SK-N-SH (cell line): ENCODE data around the gene FRRS1L. TPM values are rescaled to one million over a fixed set of nuclear protein-coding genes. Genes with fewer than 3 reads are reported as not detected.

ENCODE experiments used
- CTCF ChIA-PET: fragments of 300-600, 350-600 bp; formaldehyde crosslinking; extraction: SDS; loops from one replicate; lab custom pipeline; 2021; lab: Yijun Ruan, JAX
- POLR2A ChIA-PET: fragments of 350-600 bp; sonication (Branson Sonifier 250); formaldehyde crosslinking; extraction: SDS; loops from one replicate; lab custom pipeline; 2020; ENCODE audit warnings: antibody characterized with exemption, inconsistent platforms; lab: Yijun Ruan, JAX
- DNase-seq: peaks from one replicate; pipeline ENCODE4 v3.0.0; 2012
- H2AFZ ChIP-seq: fragments of 200-600 bp; sonication (generic); 2 replicates; pipeline ENCODE4 v1.8.1; 2016; ENCODE audit warnings: antibody characterized with exemption, mild to moderate bottlenecking, low read depth
- H3F3A ChIP-seq: fragments of 200-600 bp; sonication (generic); replicated peaks from 2 replicates; pipeline ENCODE3; 2016; ENCODE audit warnings: antibody characterized with exemption, mild to moderate bottlenecking; ENCODE audit not compliant: insufficient read depth
- H3K27ac ChIP-seq, 2 experiments: fragments of 200-500 bp in 1 of 2; fragments of 200-600 bp in 1 of 2; sonication (Bioruptor generic) in 1 of 2; sonication (generic), shearing (Covaris generic) in 1 of 2; 2 replicates each; pipeline versions ENCODE4 v1.5.1 to v1.6.1; 2014 to 2016; ENCODE audit warnings: low read depth in 2 of 2, inconsistent platforms in 1 of 2, low read length in 1 of 2, mild to moderate bottlenecking in 1 of 2, mixed read lengths in 1 of 2
- H3K27me3 ChIP-seq: fragments of 200-600 bp; sonication (generic), shearing (Covaris generic); 2 replicates; pipeline ENCODE4 v1.6.1; 2016; ENCODE audit warnings: mixed run types; ENCODE audit not compliant: insufficient read depth
- H3K36me3 ChIP-seq, 2 experiments: fragments of 200-500 bp in 1 of 2; fragments of 200-600 bp in 1 of 2; sonication (Bioruptor generic) in 1 of 2; sonication (generic) in 1 of 2; replicated peaks in 1 of 2; 2 replicates each; pipeline versions ENCODE3 to v1.5.1; 2014 to 2016; ENCODE audit warnings: low read length in 1 of 2, mild to moderate bottlenecking in 1 of 2; ENCODE audit not compliant: insufficient read depth in 2 of 2, control insufficient read depth in 1 of 2
- H3K4me1 ChIP-seq, 2 experiments: fragments of 200-500 bp in 1 of 2; fragments of 200-600 bp in 1 of 2; sonication (Bioruptor generic) in 1 of 2; sonication (generic), shearing (Covaris generic) in 1 of 2; 2 replicates each; pipeline versions ENCODE4 v1.5.1 to v1.6.1; 2014 to 2016; ENCODE audit warnings: low read depth in 1 of 2, low read length in 1 of 2, mixed run types in 1 of 2; ENCODE audit not compliant: insufficient read depth in 2 of 2, control insufficient read depth in 1 of 2
- H3K4me2 ChIP-seq: fragments of 200-600 bp; sonication (generic), shearing (Covaris generic); 2 replicates; pipeline ENCODE4 v1.6.1; 2017; ENCODE audit warnings: mixed run types
- H3K4me3 ChIP-seq, 2 experiments: fragments of 200-500 bp in 1 of 2; fragments of 200-600 bp in 1 of 2; sonication (Bioruptor generic) in 1 of 2; sonication (generic), shearing (Covaris generic) in 1 of 2; 2 replicates each; pipeline versions ENCODE4 v1.5.1 to v1.8.1; 2014 to 2016; ENCODE audit warnings: low read depth in 2 of 2, inconsistent platforms in 1 of 2, low read length in 1 of 2, mild to moderate bottlenecking in 1 of 2, mixed read lengths in 1 of 2, moderate library complexity in 1 of 2
- H3K79me2 ChIP-seq: fragments of 200-600 bp; sonication (generic); 2 replicates; pipeline ENCODE4 v1.8.1; 2017; ENCODE audit warnings: mild to moderate bottlenecking; ENCODE audit not compliant: insufficient read depth
- H3K9ac ChIP-seq: fragments of 200-600 bp; sonication (generic); 2 replicates; pipeline ENCODE4 v1.6.1; 2017; ENCODE audit warnings: mixed run types
- H3K9me2 ChIP-seq: fragments of 200-600 bp; sonication (generic); 2 replicates; pipeline ENCODE4 v1.6.1; 2017; ENCODE audit warnings: mixed run types
- H3K9me3 ChIP-seq: fragments of 200-600 bp; sonication (generic); 2 replicates; pipeline ENCODE4 v1.6.1; 2017; ENCODE audit warnings: mixed run types, mild to moderate bottlenecking, moderate library complexity
- H4K20me1 ChIP-seq: fragments of 200-600 bp; sonication (generic); 2 replicates; pipeline ENCODE4 v1.6.1; 2017; ENCODE audit warnings: mild to moderate bottlenecking, mixed run types; ENCODE audit not compliant: insufficient read depth
- ELF1 ChIP-seq: IDR thresholded peaks from 2 replicates; pipeline ENCODE4 v1.4.0; 2012
- EZH2phosphoT487 ChIP-seq: fragments of 200-600 bp; sonication (generic); IDR thresholded peaks from 2 replicates; pipeline ENCODE4 v1.6.1; 2017; ENCODE audit warnings: low read depth, mixed run types, mild to moderate bottlenecking, antibody characterized with exemption, moderate library complexity, borderline replicate concordance
- FOSL2 ChIP-seq: IDR thresholded peaks from 2 replicates; pipeline ENCODE4 v1.4.0; 2012; ENCODE audit warnings: low read depth, mild to moderate bottlenecking, moderate library complexity, borderline replicate concordance
- GATA2 ChIP-seq: sonication (generic); formaldehyde crosslinking; IDR thresholded peaks from 2 replicates; pipeline ENCODE4 v1.5.0; 2020; ENCODE audit warnings: mild to moderate bottlenecking, missing genetic modification reagents
- JUND ChIP-seq: IDR thresholded peaks from 2 replicates; pipeline ENCODE4 v1.4.0; 2012
- MXI1 ChIP-seq: IDR thresholded peaks from 2 replicates; pipeline ENCODE4 v1.6.1; 2012; ENCODE audit warnings: mild to moderate bottlenecking, low read depth, low read length, improper control_type of control experiment
- NRF1 ChIP-seq: IDR thresholded peaks from 2 replicates; pipeline ENCODE4 v1.6.1; 2012; ENCODE audit warnings: low read depth, mild to moderate bottlenecking, low read length
- RAD21 ChIP-seq: IDR thresholded peaks from 2 replicates; pipeline ENCODE4 v1.6.1; 2012; ENCODE audit warnings: mild to moderate bottlenecking, low read length
- RCOR1 ChIP-seq: fragments of 150-350 bp; IDR thresholded peaks from 2 replicates; pipeline ENCODE4 v1.6.1; 2017; ENCODE audit warnings: antibody characterized with exemption, low read length
- RXRA ChIP-seq: IDR thresholded peaks from 2 replicates; pipeline ENCODE4 v1.4.0; 2012; ENCODE audit warnings: low read depth, mild to moderate bottlenecking, borderline replicate concordance
- SIN3A ChIP-seq: IDR thresholded peaks from 2 replicates; pipeline ENCODE4 v1.6.1; 2012; ENCODE audit warnings: low read depth, mild to moderate bottlenecking, low read length, moderate library complexity, borderline replicate concordance
- SMC3 ChIP-seq: IDR thresholded peaks from 2 replicates; pipeline ENCODE4 v1.6.1; 2012; ENCODE audit warnings: low read depth, low read length, improper control_type of control experiment
- TAF1 ChIP-seq: IDR thresholded peaks from 2 replicates; pipeline ENCODE4 v1.6.1; 2012; ENCODE audit warnings: low read depth, mild to moderate bottlenecking, low read length, moderate library complexity, borderline replicate concordance
- TEAD4 ChIP-seq: IDR thresholded peaks from 2 replicates; pipeline ENCODE4 v1.4.0; 2012; ENCODE audit warnings: mild to moderate bottlenecking, borderline replicate concordance; ENCODE audit not compliant: insufficient read depth
- WGBS: methylation state at CpG from one replicate; pipeline ENCODE4 v1.1.6; 2017; ENCODE audit warnings: low lambda C conversion rate; 5-methylcytosine and 5-hydroxymethylcytosine counted together
- polyA plus RNA-seq, 3 experiments: library from polyadenylated mRNA; depleted of rRNA; stranded (reverse); fragments of >200 nt; gene quantifications; 2 replicates each; pipeline ENCODE4 v1.2.3, GENCODE V29; 2012
- TF ChIP-seq, protein P1 (sequence below): fragments of 150-350 bp; IDR thresholded peaks from 2 replicates; pipeline ENCODE4 v1.6.1; 2017; ENCODE audit warnings: antibody characterized with exemption, low read length, low read depth, borderline replicate concordance
- TF ChIP-seq, protein P2 (sequence below): IDR thresholded peaks from 2 replicates; pipeline ENCODE4 v1.4.0; 2012; ENCODE audit warnings: low read depth, borderline replicate concordance
- TF ChIP-seq, protein P3 (sequence below): IDR thresholded peaks from 2 replicates; pipeline ENCODE4; 2012
- TF ChIP-seq, protein P4 (sequence below): fragments of 200-600 bp; sonication (generic); IDR thresholded peaks from 2 replicates; pipeline ENCODE4 v1.6.1; 2017; ENCODE audit warnings: antibody characterized with exemption, mild to moderate bottlenecking, moderate library complexity

The FRRS1L gene
- polyA plus RNA-seq, 1 of the 3 experiments (the other 2 are of a cell fraction): 3.7 TPM

DNA sequence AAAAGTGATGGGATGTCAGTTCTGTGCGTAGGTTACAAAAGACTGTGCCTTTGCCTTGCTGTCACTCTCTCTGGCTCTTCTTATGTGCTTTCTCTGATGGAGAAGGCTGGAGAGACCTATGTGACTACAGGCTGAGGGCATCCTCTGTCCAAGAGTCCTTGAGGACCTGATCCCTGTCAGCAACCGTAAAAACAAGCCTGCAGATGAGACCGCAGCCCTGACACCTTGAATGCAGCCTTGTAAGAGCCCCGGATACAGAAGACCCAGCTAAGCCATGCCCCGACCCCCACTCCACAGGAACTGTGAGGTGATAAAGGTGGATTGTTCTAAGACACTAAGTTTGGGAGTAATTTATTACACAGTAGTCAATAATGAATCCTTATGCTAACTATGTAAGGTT is 32.6 kb upstream of the FRRS1L start (continued):
- no peak for TF ChIP-seq FOSL2

DNA sequence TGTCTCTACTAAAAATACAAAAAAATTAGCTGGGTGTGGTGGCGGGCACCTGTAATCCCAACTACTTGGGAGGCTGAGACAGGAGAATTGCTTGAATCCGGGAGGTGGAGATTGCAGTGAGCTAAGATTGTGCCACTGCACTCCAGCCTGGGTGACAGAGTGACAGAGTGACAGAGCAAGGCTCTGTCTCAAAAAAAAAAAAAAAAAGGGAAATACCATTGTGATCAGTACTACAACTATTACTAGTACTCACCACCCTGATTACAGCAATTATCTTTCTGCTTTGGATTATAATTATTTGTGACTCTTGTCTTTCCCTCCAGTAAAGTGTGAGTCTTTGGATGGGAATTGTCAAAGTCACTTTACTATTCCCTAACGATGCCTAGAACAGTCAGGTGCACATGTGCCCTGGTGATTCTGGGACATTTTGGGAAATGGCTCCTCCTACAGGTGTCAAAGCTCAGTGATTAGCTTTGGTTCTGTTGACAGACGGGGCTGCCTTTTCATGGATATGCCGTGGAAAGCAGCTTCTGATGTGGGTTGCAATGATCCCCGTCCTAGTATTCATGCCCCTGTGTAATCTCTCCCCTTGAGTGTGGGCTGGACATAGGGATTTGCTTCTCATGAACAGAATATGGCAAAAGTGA is 31.8 kb upstream of the FRRS1L start:
- H3K9ac ChIP-seq: no peak overlapping the region
- no peak overlapping the region for H3K27ac ChIP-seq
- 57% methylated on average over 6 of the region's 6 CpGs for WGBS
- no peak overlapping the region for H3K4me2 ChIP-seq
- H3K9me2 ChIP-seq: no peaks in the 10 kb centered on the region
- no peaks in the 10 kb centered on the region for H3F3A ChIP-seq
- peaks cover 0 to 4% of the 10 kb centered on the region in 2 experiments; a peak in 1 of 4 replicates for H3K4me1 ChIP-seq
- no peaks in the 10 kb centered on the region for H3K79me2 ChIP-seq
- no peaks in the 10 kb centered on the region for H3K9me3 ChIP-seq
- no peak overlapping the region for H2AFZ ChIP-seq
- ChIA-PET CTCF (interaction anchor here (0.6 to 0.9 kb wide), 2 partner anchors 16 to 59 kb away, joined by 3 to 4 read pairs; no protein-coding TSS in a partner anchor), POLR2A (no interaction called here)
- TF ChIP-seq EZH2phosphoT487 (no peak), RCOR1 (no peak), MXI1 (no peak), GATA2 (CRISPR knock-in tag) (no peak), TEAD4 (no peak), SIN3A (no peak), RXRA (no peak), ELF1 (no peak), SMC3 (0 out of 2 replicates have a peak, but pooled peaks have one; percentile 4), JUND (no peak), NRF1 (no peak), TAF1 (no peak), RAD21 (peak; percentile 21; the same call in 1 of the 2 replicates)
- TF ChIP-seq, protein P1, sequence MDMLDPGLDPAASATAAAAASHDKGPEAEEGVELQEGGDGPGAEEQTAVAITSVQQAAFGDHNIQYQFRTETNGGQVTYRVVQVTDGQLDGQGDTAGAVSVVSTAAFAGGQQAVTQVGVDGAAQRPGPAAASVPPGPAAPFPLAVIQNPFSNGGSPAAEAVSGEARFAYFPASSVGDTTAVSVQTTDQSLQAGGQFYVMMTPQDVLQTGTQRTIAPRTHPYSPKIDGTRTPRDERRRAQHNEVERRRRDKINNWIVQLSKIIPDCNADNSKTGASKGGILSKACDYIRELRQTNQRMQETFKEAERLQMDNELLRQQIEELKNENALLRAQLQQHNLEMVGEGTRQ: no peak
- TF ChIP-seq, protein P2, sequence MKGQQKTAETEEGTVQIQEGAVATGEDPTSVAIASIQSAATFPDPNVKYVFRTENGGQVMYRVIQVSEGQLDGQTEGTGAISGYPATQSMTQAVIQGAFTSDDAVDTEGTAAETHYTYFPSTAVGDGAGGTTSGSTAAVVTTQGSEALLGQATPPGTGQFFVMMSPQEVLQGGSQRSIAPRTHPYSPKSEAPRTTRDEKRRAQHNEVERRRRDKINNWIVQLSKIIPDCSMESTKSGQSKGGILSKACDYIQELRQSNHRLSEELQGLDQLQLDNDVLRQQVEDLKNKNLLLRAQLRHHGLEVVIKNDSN: no peak
- TF ChIP-seq, protein P3, sequence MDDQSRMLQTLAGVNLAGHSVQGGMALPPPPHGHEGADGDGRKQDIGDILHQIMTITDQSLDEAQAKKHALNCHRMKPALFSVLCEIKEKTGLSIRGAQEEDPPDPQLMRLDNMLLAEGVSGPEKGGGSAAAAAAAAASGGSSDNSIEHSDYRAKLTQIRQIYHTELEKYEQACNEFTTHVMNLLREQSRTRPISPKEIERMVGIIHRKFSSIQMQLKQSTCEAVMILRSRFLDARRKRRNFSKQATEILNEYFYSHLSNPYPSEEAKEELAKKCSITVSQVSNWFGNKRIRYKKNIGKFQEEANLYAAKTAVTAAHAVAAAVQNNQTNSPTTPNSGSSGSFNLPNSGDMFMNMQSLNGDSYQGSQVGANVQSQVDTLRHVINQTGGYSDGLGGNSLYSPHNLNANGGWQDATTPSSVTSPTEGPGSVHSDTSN: no peak
- TF ChIP-seq, protein P4, sequence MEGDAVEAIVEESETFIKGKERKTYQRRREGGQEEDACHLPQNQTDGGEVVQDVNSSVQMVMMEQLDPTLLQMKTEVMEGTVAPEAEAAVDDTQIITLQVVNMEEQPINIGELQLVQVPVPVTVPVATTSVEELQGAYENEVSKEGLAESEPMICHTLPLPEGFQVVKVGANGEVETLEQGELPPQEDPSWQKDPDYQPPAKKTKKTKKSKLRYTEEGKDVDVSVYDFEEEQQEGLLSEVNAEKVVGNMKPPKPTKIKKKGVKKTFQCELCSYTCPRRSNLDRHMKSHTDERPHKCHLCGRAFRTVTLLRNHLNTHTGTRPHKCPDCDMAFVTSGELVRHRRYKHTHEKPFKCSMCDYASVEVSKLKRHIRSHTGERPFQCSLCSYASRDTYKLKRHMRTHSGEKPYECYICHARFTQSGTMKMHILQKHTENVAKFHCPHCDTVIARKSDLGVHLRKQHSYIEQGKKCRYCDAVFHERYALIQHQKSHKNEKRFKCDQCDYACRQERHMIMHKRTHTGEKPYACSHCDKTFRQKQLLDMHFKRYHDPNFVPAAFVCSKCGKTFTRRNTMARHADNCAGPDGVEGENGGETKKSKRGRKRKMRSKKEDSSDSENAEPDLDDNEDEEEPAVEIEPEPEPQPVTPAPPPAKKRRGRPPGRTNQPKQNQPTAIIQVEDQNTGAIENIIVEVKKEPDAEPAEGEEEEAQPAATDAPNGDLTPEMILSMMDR: peak; percentile 28
- no peaks in the 10 kb centered on the region for H4K20me1 ChIP-seq
- no peaks in the 10 kb centered on the region for H3K36me3 ChIP-seq
- no peak overlapping the region for H3K4me3 ChIP-seq
- no peaks in the 10 kb centered on the region; the same call in 1 of the 2 replicates for H3K27me3 ChIP-seq
- DNase-seq: no peak
